Epithelial cell of prostate (primary cell): Measurements from ENCODE around the gene SFTPA2.
"Not testable (repeated sequence)": the region's sequence is repeated elsewhere in the genome, so short reads cannot be mapped to it uniquely, and the experiment has no call there.

Experiments used
- DNase-seq: peaks from one replicate; pipeline ENCODE4 v3.0.0-alpha.2; 2011; ENCODE audit warnings: low read depth, low spot score
- H3K27ac ChIP-seq: fragments of 450-650 bp; 2 replicates; pipeline ENCODE4 v1.5.1; 2017; ENCODE audit warnings: mild to moderate bottlenecking

The SFTPA2 gene

DNA sequence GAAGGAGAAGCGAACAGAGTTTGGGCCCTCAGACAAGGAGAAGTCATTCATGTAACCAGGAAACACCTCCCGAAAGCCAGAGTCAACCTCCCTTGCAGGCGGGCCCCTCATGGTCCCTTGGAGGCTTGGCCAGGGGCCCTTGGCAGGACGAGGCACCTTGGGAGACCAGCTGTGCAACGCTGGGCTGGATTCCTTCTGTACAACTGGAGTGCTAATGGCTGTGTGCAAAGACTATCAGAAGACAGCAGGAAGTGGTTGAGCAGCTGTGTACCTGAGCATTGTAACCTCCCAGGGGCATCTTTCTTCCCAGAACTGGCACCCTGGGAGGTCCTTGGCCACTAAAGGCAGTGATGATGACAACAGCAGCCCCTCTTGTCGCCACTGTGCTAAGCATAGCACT, 38.5 kb downstream of the SFTPA2 start:
- not testable (repeated sequence) for H3K27ac ChIP-seq, DNase-seq

DNA sequence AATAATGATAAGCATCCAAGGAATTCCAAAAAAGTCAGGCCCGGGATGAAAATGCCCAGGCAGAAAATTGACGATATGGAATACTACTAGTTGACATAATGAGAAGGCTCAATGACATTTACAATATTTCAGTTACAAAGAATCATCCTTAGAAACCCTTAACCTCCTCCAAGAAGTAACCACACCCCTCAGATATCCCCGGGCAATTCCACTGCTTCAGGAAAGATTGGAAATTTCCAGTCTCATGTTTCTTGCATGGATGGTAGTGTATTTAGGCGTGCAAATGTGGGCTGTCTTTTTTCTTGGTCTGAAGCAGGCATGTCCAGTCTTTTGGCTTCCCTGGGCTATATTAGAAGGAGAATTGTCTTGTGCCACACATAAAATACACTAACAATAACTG, 42.6 kb downstream of the SFTPA2 start:
- H3K27ac ChIP-seq, DNase-seq: not testable (repeated sequence)

- DNase-seq, H3K27ac ChIP-seq: not testable (repeated sequence)
Measured at GRCh38 chr10:79516532-79517205, 43.5 kb downstream of the SFTPA2 start.

- not testable (repeated sequence) for DNase-seq
Measured at GRCh38 chr10:79511891-79512583, 48.2 kb downstream of the SFTPA2 start, which contains the start of gene EIF5AL1. TSS of gene EIF5AL1 (plus strand) at chr10:79512533. CDS start at chr10:79512650, 117 bp downstream.

GRCh38 chr10:79509934-79510508, 50.2 kb downstream of the SFTPA2 start:
- H3K27ac ChIP-seq, DNase-seq: not testable (repeated sequence)

More at GRCh38 chr10:79511891-79512583, 48.2 kb downstream of the SFTPA2 start, which contains the start of gene EIF5AL1:
- H3K27ac ChIP-seq: not testable (repeated sequence)

DNA sequence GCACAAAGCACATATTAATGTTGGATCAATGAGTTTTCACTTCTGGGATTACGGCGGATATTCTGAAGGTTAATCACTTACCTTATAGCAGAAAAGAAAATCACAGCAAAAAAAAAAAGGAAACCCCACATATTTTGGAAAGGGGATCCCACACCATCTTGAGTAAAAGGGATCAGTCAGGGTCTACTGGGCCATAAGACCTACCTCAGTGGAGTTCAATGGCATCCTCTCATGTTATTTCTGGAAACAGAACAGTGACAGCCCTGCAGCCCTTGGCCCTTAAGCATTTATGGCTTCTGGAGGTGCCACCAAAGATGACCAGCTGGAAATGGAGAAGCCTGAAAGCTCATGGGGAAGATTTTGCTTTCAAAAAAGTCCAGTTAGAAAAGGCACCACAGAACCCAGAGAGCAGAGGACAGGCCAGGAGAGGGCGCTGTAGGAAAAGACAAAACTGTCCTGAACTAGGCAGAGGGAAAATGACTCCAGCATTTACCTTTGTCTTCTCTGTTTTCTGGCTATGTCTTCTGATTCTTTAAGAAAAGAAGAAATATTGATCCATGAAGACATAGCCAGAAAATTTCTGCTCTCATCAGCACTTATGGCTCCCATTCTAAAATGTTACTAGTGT, 50.8 kb downstream of the SFTPA2 start:
- not testable (repeated sequence) for H3K27ac ChIP-seq, DNase-seq

DNA sequence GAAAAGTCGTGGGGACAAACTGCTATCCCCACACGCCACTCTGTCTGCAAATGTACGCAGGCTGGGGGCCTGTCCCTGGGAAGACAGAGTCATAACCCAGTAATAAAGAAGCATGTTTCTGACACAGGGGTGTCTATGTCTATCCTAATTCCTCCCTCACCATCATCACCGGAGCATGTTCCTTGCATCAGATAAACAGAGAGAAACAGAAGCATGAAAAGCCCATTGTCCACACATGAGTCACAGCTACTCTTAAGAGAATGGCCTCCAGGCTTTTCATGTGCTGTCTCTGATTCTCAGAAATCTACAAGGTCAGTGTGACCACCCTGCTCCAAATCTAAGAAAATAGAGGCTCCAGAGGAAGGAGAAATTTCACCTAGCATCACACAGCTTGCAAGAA, 52.0 kb downstream of the SFTPA2 start:
- H3K27ac ChIP-seq, DNase-seq: not testable (repeated sequence)

GRCh38 chr10:79507440-79508167, 52.6 kb downstream of the SFTPA2 start:
- DNase-seq: no peak
- H3K27ac ChIP-seq: no peak overlapping the region
